ENCODE results near the gene RAI1.

RAI1 gene

GRCh38 chr17:17701658-17702057 is 20.4 kb downstream of the RAI1 start:
- DNase-seq = no peak

- no peak for DNase-seq
Measured at GRCh38 chr17:17702449-17703139, 21.3 kb downstream of the RAI1 start.

- DNase-seq = no peak
Measured at GRCh38 chr17:17703140-17703919, 22.1 kb downstream of the RAI1 start.

DNA sequence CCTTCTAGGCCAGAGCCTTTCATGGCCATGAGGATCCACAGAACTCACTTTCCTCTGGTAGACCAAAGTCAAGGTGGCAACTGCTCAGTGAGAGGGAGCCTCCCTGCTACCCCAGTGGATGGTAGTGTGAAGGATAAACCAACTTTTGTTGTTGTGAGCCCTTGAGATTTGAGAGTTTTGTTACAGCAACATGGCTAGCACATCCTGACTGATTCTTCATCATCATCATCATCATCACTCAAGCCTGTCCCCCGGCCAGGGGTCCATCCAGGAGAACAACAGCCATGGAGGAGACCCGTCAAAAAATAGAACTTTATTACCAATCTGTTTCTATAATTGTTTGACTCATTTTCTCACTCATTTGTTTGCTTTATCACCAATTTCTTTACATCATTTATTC is 23.7 kb downstream of the RAI1 start:
- no peak for DNase-seq

DNA sequence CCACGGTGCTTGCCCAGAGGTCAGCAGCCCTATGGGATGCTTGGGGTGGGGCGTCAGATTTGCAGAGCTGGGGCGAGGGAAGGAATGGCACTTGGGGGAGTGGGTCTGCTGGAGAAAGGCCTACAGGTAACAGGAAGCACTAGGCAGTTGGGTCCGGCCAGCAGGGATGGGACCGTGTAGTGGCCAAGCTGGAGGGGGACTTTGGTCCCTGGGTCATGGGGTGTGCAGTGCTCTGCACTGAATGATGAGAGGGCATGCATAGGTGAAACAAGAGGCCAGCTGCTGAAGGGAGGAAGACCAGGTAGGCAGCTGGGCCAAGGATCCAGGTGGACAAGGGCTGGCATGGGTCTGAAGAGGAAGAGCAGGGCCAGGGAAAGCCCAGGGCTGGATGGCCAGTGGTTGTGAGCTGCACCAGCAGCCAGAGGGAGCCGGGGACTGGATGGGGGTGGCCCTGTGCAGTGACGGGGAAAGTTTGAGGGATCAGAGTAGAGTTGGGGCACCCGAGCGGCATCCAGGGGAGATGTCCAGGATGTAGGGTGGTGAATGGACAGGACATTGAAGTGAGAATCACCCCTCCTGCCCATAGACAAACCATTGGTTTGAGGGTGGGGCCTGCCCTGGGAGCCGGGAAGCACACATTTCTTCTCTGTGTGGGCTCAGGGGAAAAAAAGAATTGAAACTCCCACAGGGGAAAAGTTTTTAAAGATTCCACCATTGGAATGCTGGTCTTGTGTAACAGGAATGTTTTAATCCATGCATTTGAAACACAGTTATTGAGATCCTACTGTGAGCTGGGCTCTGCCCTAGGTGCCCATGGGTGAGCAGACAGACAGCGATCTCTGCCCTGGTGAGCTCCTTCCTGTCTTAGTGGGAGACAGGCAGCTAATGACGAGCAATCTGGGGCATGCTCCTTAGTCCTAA is 25.1 kb downstream of the RAI1 start:
- no peak for DNase-seq

DNA sequence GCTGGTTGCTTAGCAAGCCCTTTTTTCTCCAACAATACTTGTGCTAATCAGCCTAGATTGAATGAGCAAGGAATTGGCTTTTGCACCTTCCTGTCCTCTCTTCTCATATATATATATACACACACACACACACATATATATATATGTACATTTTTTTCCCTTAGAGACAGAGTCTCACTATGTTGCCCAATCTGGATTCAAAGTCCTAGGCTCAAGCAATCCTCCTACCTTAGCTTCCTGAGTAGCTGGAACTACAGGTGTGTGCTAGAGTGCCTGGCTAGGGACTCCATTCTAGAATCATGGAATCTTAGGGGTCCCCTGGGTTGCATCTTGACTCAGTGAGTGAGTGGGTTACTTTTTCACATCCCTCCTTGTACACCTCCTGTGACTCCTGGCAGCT is 27.0 kb downstream of the RAI1 start:
- no peak for DNase-seq

DNA sequence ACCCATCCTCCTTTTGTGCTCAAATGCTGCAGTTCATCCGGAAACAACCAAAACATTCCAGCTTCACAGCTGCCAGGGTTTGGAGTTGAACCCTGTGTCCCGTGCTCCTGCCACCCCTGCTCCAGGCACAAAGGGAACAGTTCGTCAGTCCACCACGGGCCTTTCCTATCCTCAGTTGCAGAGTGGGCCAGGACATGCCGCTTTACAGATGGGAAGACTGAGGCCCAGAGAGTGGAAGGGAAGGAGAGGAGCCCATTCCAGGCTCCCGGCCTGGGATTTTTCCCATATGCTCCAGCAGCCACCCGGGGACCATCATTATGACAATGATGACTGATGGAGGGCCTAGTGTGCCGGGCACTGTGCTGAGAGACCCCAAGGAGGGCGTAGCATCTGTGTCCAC is 27.6 kb downstream of the RAI1 start:
- DNase-seq = no peak

GRCh38 chr17:17709815-17710321 is 28.6 kb downstream of the RAI1 start:
- DNase-seq = no peak

GRCh38 chr17:17710355-17710727 is 29.1 kb downstream of the RAI1 start:
- DNase-seq = no peak

DNA sequence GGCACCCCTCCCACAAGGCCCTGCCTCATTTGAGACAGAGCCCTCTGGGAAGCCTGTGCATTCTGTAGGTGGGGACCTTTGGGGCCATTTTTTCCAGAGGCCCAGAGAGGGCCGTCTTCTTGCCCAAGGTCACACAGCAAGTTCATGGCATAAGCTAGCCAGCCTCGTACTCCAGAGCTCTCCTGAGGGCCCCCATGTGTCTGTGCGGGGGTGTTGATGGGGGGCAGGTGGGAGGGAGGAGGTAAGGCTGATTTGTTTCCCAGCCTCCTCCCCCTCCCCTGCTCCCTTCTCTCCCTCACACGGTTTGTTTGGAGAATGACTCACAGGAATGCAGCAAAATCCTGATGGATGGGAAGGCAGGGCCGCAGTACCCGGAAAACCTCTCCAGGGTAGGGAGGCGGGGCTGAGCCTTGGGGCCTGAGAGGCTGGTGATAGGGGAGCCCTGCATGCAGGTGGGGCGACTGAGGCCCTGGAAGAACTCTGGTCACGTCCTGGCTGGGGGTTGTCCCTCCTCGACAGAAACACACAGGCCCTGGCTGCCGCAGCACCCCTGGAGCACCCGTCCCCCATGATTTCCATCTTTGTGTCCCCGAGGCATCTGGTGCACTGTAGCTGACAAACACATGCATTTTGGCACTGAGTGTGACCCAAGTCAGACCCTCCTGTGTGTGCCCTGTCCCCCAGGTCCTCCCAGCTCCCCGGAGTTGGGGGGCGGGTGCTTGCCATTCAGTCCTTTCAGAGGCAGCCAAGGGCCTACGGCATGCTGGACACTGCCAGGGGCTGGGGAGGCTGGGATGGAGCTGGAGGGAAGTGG is 29.7 kb downstream of the RAI1 start:
- no peak for DNase-seq

DNA sequence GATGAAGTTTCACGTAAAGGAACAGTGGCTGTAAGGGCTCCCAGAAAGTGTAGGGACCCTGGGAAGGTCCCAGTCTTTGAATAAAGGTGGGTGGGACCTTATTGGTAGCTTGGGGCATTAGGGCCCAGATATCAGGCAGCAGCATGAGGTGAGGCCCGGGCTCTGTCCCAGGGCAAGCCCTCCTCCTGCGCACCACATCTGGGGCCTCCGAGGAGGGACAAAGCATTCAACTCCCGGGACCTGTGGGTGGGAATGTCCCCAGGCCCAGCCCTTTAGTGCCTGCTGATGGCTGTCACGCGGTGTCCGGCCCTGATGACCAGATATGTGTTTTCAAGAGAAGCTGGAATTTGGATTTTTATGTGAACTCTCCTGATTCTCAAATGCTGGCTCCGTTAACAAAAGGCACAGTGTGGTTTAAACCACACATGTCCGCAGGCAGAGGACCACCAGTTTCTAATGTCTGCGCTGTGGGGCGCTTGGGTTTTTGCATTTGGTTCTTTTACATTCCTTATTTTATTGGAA is 30.4 kb downstream of the RAI1 start:
- no peak for DNase-seq

DNA sequence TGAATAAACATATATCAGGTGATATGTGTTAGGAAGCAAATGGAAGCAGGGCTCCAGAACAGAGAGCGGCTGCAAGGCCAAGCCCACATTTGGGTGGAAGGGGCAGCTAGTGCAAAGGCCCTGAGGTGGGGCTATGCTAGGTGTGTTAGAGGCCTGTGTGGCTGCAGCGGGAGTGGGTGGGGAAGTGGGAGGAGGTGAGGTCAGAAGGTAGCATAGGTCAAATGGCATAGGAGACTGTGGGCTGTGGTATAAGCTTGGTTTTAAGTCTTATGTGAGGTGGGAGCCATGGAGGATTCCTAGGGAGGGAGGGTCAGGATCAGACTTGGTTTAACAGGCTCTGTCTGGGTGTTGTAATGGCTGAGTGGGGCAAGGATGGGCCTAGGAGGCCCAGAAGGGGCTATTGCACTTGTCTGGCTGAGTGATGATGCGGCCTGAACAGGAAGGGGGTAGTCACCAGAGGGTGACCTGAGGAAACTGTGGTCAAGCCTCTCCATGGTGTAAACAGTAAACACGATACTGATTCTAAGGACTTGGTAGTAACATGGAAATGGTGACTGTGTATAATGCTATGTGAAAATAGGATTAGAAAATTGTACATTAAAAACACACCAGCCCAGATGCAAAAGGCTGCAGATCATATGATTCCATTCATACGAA is 31.1 kb downstream of the RAI1 start:
- no peak for DNase-seq

GRCh38 chr17:17713839-17714238 is 32.6 kb downstream of the RAI1 start:
- DNase-seq = no peak

GRCh38 chr17:17714261-17714866 is 33.1 kb downstream of the RAI1 start:
- DNase-seq = no peak

GRCh38 chr17:17714879-17715278 is 33.6 kb downstream of the RAI1 start:
- DNase-seq = no peak

GRCh38 chr17:17716837-17717523 is 35.7 kb downstream of the RAI1 start:
- no peak for DNase-seq

GRCh38 chr17:17718251-17718650 is 37.0 kb downstream of the RAI1 start:
- no peak for DNase-seq

DNA sequence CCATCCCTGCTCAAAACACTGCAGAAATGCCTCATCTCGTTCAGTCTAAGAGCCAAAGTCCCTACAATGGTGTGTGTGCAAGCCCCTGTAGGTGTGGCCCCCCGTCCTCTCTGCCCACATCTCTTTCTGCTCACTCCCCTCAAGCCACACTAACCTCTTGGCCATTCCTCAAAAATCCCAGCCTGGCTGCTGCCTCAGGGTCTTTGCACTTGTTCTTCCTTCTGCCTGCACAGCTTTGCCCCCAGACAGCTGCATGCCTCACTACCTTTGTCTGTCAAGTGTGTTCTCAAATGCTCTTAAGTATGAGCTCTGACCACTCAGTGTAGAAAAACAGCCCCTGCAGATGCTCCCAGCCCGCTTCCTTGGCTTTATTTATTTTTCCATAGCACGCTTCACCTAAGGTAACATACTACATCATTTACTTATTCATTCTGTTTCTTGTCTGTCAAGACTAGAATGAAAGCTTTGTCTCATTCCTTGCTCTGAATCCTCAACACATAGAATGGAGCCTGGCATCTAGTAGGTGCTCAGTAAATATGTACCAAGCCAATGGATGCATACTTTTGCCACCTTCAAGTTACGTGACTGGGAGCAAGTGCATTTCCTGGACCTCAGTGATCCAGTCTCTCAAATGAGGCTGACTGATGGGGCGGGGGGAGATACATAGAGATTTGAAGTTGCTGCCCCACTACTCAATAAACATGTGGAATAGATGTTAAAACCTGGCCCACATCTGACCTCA is 38.1 kb downstream of the RAI1 start:
- no peak for DNase-seq

DNA sequence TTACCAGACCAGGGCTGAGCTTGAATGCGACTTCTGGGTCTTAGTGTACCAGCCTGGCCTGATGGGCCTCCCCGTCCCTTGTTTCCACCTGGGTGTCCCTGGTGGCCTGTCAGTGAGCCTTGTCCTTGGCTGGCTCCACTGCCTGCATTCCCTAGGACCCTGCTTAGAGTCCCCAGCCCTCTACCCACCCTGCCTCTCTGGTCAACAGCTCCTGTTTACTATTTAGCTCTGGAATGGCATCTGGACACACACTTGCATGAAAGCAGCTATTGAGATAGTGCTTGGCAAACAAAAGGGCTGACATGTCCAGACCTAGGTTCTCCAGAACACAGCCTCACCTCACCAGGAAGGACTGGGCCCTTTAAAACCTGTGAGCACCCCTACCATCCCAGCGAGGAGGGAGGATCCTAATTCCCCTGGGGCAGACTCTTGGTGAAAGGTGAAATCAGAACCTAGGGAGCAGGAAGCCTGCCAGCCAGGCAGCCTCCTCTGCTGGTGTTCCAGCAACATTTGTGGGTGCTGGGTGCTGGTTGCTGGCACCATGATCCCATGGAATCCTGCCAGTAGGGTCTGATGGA is 38.8 kb downstream of the RAI1 start:
- no peak for DNase-seq

All from stimulated activated CD4-positive, alpha-beta T cell treated with anti-CD3 and anti-CD28 coated beads, Interleukin-2, amount 100 ng/mL, for 48 hours (primary cell).